Breast epithelium (tissue), 3 donors: ENCODE measurements around the gene OBSCN.

Experiments used
- POLR2A ChIP-seq: fragments of 450-650 bp; IDR thresholded peaks from one replicate; pipeline ENCODE4 v1.6.1; 2016; ENCODE audit warnings: antibody characterized with exemption, mild to moderate bottlenecking, moderate library complexity
- POLR2AphosphoS5 ChIP-seq, 3 donors: sonication (generic); formaldehyde crosslinking; IDR thresholded peaks; one replicate each; pipeline ENCODE4 v1.6.1; 2017; ENCODE audit warnings: antibody characterized with exemption in 3 of 3
- TF ChIP-seq, protein P1 (sequence below), 3 donors: fragments of 450-650 bp; IDR thresholded peaks; one replicate each; pipeline ENCODE4 v1.5.1; 2016 to 2017; ENCODE audit warnings: antibody characterized with exemption in 3 of 3, mild to moderate bottlenecking in 3 of 3, moderate library complexity in 3 of 3

DNA sequence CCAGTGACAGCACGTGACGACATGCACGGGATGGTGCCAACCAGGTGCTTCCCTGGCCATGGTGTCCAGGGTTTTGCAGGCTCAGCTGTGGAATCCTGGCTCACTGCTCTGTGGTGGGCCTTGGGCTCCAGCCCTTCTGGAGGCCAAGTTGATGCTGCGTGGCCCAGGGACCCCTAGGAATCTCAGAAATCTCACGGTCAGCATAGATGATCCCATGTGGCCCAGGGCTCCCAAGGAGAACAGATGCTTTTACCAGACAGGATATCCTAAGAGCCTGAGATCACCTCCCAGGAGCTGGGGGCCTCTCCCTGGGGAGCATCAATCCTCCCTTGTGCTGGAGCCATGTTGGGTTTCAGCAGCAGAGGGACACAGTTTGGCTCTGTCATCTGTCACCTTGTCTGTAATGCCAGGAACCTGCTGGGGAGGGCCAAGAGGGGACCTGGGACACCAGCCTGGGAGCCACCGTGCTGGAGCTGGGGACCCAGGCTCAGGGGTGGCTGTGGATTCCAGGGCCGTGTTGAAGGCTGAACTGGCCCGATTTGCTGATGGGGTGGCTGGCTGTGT lies 134.9 kb downstream of the OBSCN start:
- no peak for TF ChIP-seq POLR2A
- TF ChIP-seq, protein P1, sequence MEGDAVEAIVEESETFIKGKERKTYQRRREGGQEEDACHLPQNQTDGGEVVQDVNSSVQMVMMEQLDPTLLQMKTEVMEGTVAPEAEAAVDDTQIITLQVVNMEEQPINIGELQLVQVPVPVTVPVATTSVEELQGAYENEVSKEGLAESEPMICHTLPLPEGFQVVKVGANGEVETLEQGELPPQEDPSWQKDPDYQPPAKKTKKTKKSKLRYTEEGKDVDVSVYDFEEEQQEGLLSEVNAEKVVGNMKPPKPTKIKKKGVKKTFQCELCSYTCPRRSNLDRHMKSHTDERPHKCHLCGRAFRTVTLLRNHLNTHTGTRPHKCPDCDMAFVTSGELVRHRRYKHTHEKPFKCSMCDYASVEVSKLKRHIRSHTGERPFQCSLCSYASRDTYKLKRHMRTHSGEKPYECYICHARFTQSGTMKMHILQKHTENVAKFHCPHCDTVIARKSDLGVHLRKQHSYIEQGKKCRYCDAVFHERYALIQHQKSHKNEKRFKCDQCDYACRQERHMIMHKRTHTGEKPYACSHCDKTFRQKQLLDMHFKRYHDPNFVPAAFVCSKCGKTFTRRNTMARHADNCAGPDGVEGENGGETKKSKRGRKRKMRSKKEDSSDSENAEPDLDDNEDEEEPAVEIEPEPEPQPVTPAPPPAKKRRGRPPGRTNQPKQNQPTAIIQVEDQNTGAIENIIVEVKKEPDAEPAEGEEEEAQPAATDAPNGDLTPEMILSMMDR (IDR thresholded peaks at IDR 0.05), result no peak
- TF ChIP-seq POLR2AphosphoS5 (IDR thresholded peaks at IDR 0.05), result no peak
